Stomach (tissue), 4 donors: ENCODE measurements around the gene TIMM29.

Experiments
- EP300 ChIP-seq: sonication (generic); formaldehyde crosslinking; IDR thresholded peaks from one replicate; pipeline ENCODE4 v1.6.1; 2017; ENCODE audit warnings: antibody characterized with exemption
- POLR2A ChIP-seq, 4 donors: fragments of 450-650 bp; IDR thresholded peaks; one replicate each; pipeline ENCODE4 v1.6.1; 2016; ENCODE audit warnings: antibody characterized with exemption in 4 of 4, control low read depth in 2 of 4, mild to moderate bottlenecking in 1 of 4, moderate library complexity in 1 of 4
- POLR2AphosphoS5 ChIP-seq, 3 donors: sonication (generic); formaldehyde crosslinking; IDR thresholded peaks; one replicate each; pipeline ENCODE4 v1.6.1; 2016; ENCODE audit warnings: antibody characterized with exemption in 3 of 3
- TF ChIP-seq, protein P1 (sequence below), 7 experiments: fragments of 450-650 bp in 4 of 7; fragments of 200-600 bp in 3 of 7; sonication (generic) in 3 of 7; IDR thresholded peaks; one replicate each; pipeline ENCODE4 v1.5.1; 2016 to 2019; ENCODE audit warnings: antibody characterized with exemption in 7 of 7, control low read depth in 2 of 7, mild to moderate bottlenecking in 1 of 7

DNA sequence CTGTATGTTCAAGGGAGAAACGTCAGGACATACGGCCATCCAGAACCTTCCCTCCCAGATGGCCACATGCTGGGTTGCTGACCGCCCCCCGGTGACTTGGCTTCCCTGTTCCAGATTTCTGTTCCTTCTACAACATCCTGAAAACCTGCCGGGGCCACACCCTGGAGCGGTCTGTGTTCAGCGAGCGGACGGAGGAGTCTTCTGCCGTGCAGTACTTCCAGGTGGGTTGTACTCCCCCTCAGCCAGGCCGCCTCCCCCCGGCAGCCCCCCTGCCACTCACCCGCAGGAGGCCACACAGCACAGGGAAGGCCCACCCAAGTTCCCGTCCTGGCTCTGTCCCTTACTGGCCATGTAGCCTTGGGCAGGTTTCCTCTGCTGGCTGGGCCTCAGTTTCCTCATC, 20.7 kb upstream of the TIMM29 start:
- TF ChIP-seq, protein P1, sequence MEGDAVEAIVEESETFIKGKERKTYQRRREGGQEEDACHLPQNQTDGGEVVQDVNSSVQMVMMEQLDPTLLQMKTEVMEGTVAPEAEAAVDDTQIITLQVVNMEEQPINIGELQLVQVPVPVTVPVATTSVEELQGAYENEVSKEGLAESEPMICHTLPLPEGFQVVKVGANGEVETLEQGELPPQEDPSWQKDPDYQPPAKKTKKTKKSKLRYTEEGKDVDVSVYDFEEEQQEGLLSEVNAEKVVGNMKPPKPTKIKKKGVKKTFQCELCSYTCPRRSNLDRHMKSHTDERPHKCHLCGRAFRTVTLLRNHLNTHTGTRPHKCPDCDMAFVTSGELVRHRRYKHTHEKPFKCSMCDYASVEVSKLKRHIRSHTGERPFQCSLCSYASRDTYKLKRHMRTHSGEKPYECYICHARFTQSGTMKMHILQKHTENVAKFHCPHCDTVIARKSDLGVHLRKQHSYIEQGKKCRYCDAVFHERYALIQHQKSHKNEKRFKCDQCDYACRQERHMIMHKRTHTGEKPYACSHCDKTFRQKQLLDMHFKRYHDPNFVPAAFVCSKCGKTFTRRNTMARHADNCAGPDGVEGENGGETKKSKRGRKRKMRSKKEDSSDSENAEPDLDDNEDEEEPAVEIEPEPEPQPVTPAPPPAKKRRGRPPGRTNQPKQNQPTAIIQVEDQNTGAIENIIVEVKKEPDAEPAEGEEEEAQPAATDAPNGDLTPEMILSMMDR (IDR thresholded peaks at IDR 0.05), result no peak
- TF ChIP-seq POLR2A (IDR thresholded peaks at IDR 0.05) (no peak), POLR2AphosphoS5 (IDR thresholded peaks at IDR 0.05) (no peak), EP300 (no peak)
